ENCODE data around the gene COQ3.

Gene COQ3

GRCh38 chr6:99393698-99394531 is at the start of gene COQ3:
COQ3 (minus strand) TSS chr6:99394195; CDS start chr6:99394179, 16 bp downstream.
- ChIA-PET CTCF (interaction anchor here (1.0 to 4.6 kb wide), 12 partner anchors 9 to 64 kb away, joined by 3 to 27 read pairs (median 6); no protein-coding TSS in a partner anchor), POLR2A (interaction anchor here (0.7 to 1.0 kb wide), 3 partner anchors 9 to 335 kb away, joined by 3 to 9 read pairs (median 3); no protein-coding TSS in a partner anchor)
- no peak for TF ChIP-seq CTCF (IDR thresholded peaks at IDR 0.05; ENCODE audit: control extremely low read depth, extremely low read depth, low read depth, missing control alignments)
- DNase-seq (ENCODE audit: extremely low spot score) = peak; percentile 90

GRCh38 chr6:99434702-99435530 is 40.9 kb upstream of the COQ3 start:
- peak; percentile 33 for DNase-seq (ENCODE audit: extremely low spot score)
- TF ChIP-seq CTCF (IDR thresholded peaks at IDR 0.05; ENCODE audit: control extremely low read depth, extremely low read depth, low read depth, missing control alignments) = peak; percentile 61
- ChIA-PET CTCF (interaction anchor here (0.8 to 2.7 kb wide), 14 partner anchors 9 to 311 kb away, joined by 3 to 25 read pairs (median 4); partner anchors contain the start of genes CCNC and PNISR), POLR2A (no interaction called here)

GRCh38 chr6:99432877-99433276 is 38.9 kb upstream of the COQ3 start:
- no peak for DNase-seq (ENCODE audit: extremely low spot score)
- TF ChIP-seq CTCF (IDR thresholded peaks at IDR 0.05; ENCODE audit: control extremely low read depth, extremely low read depth, low read depth, missing control alignments) = no peak
- POLR2A ChIA-PET = interaction anchor here (1.2 kb wide), 1 partner anchor 8 kb away, joined by 3 read pairs; no protein-coding TSS in a partner anchor
- CTCF ChIA-PET = interaction anchor here (0.7 to 2.7 kb wide), 12 partner anchors 7 to 313 kb away, joined by 3 to 25 read pairs (median 3); partner anchors contain the start of gene PNISR

GRCh38 chr6:99431901-99432300 is 37.9 kb upstream of the COQ3 start:
- ChIA-PET POLR2A (no interaction called here), CTCF (interaction anchor here (1.2 to 1.8 kb wide), 2 partner anchors 14 to 101 kb away, joined by 3 to 5 read pairs; no protein-coding TSS in a partner anchor)
- no peak for DNase-seq (ENCODE audit: extremely low spot score)
- TF ChIP-seq CTCF (IDR thresholded peaks at IDR 0.05; ENCODE audit: control extremely low read depth, extremely low read depth, low read depth, missing control alignments) = no peak

- CTCF ChIA-PET = interaction anchor here (1.5 kb wide), 2 partner anchors 11 to 98 kb away, joined by 3 to 4 read pairs; no protein-coding TSS in a partner anchor
- POLR2A ChIA-PET = no interaction called here
- TF ChIP-seq CTCF (IDR thresholded peaks at IDR 0.05; ENCODE audit: control extremely low read depth, extremely low read depth, low read depth, missing control alignments) = no peak
- no peak for DNase-seq (ENCODE audit: extremely low spot score)
Observed at GRCh38 chr6:99427988-99428387, 34.0 kb upstream of the COQ3 start.

- CTCF ChIA-PET = interaction anchor here (0.8 to 3.7 kb wide), 14 partner anchors 8 to 142 kb away, joined by 3 to 27 read pairs (median 4); partner anchors contain the start of genes CCNC and COQ3
Observed at GRCh38 chr6:99426451-99426757, 32.4 kb upstream of the COQ3 start.

More at GRCh38 chr6:99426451-99426757, 32.4 kb upstream of the COQ3 start:
- POLR2A ChIA-PET = no interaction called here
- no peak for TF ChIP-seq CTCF (IDR thresholded peaks at IDR 0.05; ENCODE audit: control extremely low read depth, extremely low read depth, low read depth, missing control alignments)
- no peak for DNase-seq (ENCODE audit: extremely low spot score)
